Ishikawa (cell line): ENCODE results near the gene TMA7.

ENCODE experiments used
- CEBPB ChIP-seq: IDR thresholded peaks from 2 replicates; pipeline ENCODE4 v1.6.1; 2012
- CREB1 ChIP-seq: IDR thresholded peaks from 2 replicates; pipeline ENCODE4 v1.6.1; 2012; ENCODE audit warnings: low read depth
- EGR1 ChIP-seq: IDR thresholded peaks from 2 replicates; pipeline ENCODE4 v1.6.1; 2012
- EP300 ChIP-seq: IDR thresholded peaks from 2 replicates; pipeline ENCODE4 v1.6.1; 2012; ENCODE audit warnings: borderline replicate concordance
- FOXM1 ChIP-seq: IDR thresholded peaks from 2 replicates; pipeline ENCODE4 v1.6.1; 2012; ENCODE audit warnings: low read depth, borderline replicate concordance
- MAX ChIP-seq: IDR thresholded peaks from 2 replicates; pipeline ENCODE4 v1.6.1; 2012
- NFIC ChIP-seq: IDR thresholded peaks from 2 replicates; pipeline ENCODE4 v1.6.1; 2012
- RAD21 ChIP-seq: IDR thresholded peaks from 2 replicates; pipeline ENCODE4 v1.6.1; 2012; ENCODE audit warnings: low read depth
- REST ChIP-seq: IDR thresholded peaks from 2 replicates; pipeline ENCODE4 v1.6.1; 2012; ENCODE audit warnings: low read depth, mild to moderate bottlenecking
- TAF1 ChIP-seq: IDR thresholded peaks from 2 replicates; pipeline ENCODE4 v1.6.1; 2012; ENCODE audit warnings: low read depth, mild to moderate bottlenecking
- TCF12 ChIP-seq: IDR thresholded peaks from 2 replicates; pipeline ENCODE4 v1.6.1; 2012; ENCODE audit warnings: low read depth
- TEAD4 ChIP-seq: IDR thresholded peaks from 2 replicates; pipeline ENCODE4 v1.6.1; 2012
- USF1 ChIP-seq: IDR thresholded peaks from 2 replicates; pipeline ENCODE4 v1.6.1; 2012
- YY1 ChIP-seq: IDR thresholded peaks from 2 replicates; pipeline ENCODE4 v1.6.1; 2012; ENCODE audit warnings: low read depth
- ZBTB7A ChIP-seq: IDR thresholded peaks from 2 replicates; pipeline ENCODE4 v1.6.1; 2012; ENCODE audit warnings: low read depth

Gene TMA7

GRCh38 chr3:48423241-48423882, 16.7 kb upstream of the TMA7 start:
- TF ChIP-seq EGR1, result no peak
- TF ChIP-seq TCF12, result no peak
- no peak for TF ChIP-seq RAD21
- TF ChIP-seq EP300, result no peak
- no peak for TF ChIP-seq REST
- no peak for TF ChIP-seq NFIC
- TF ChIP-seq ZBTB7A, result no peak
- no peak for TF ChIP-seq TAF1
- no peak for TF ChIP-seq CEBPB
- TF ChIP-seq MAX, result no peak
- TF ChIP-seq TEAD4, result no peak
- no peak for TF ChIP-seq USF1
- no peak for TF ChIP-seq FOXM1
- TF ChIP-seq YY1, result no peak
- TF ChIP-seq CREB1, result no peak

GRCh38 chr3:48423883-48424695, 16.0 kb upstream of the TMA7 start:
- TF ChIP-seq MAX (no peak), TAF1 (no peak), NFIC (no peak), CREB1 (no peak), EGR1 (no peak), RAD21 (no peak), YY1 (no peak), TCF12 (no peak), FOXM1 (no peak), CEBPB (no peak), ZBTB7A (no peak), REST (no peak), USF1 (no peak), TEAD4 (no peak)

GRCh38 chr3:48425281-48425812, 14.7 kb upstream of the TMA7 start:
- TF ChIP-seq MAX (peak; percentile 41; the same call in 1 of the 2 replicates), TCF12 (no peak)

GRCh38 chr3:48426401-48426909, 13.6 kb upstream of the TMA7 start:
- TF ChIP-seq FOXM1 (no peak), NFIC (no peak), CEBPB (no peak), CREB1 (no peak), YY1 (no peak), EP300 (no peak), TCF12 (no peak), REST (no peak), RAD21 (no peak), USF1 (no peak), ZBTB7A (no peak), TEAD4 (no peak), TAF1 (no peak), MAX (no peak), EGR1 (no peak)
